IPS-15b (cell line): ENCODE results near the gene PRRC2A.
A peak's percentile ranks its signal among the peaks of the same experiment; 100 is the strongest.

ENCODE experiments used
- H3K27me3 ChIP-seq: one replicate; pipeline ENCODE4 v1.6.1; 2013; ENCODE audit warnings: low read length; ENCODE audit not compliant: control insufficient read depth, insufficient read depth
- H3K36me3 ChIP-seq: one replicate; pipeline ENCODE4 v1.6.1; 2013; ENCODE audit warnings: low read length; ENCODE audit not compliant: control insufficient read depth, insufficient read depth
- H3K4me1 ChIP-seq: one replicate; pipeline ENCODE4 v1.6.1; 2013; ENCODE audit warnings: mild to moderate bottlenecking, low read length; ENCODE audit not compliant: control insufficient read depth, insufficient read depth
- H3K4me3 ChIP-seq: one replicate; pipeline ENCODE4 v1.5.1; 2013; ENCODE audit warnings: low read depth, low read length
- H3K9ac ChIP-seq: one replicate; pipeline ENCODE4 v1.6.1; 2013; ENCODE audit warnings: low read depth, mild to moderate bottlenecking, low read length
- H3K9me3 ChIP-seq: one replicate; pipeline ENCODE4 v1.6.1; 2013; ENCODE audit warnings: mild to moderate bottlenecking, low read length; ENCODE audit not compliant: control insufficient read depth, insufficient read depth

The PRRC2A gene

DNA sequence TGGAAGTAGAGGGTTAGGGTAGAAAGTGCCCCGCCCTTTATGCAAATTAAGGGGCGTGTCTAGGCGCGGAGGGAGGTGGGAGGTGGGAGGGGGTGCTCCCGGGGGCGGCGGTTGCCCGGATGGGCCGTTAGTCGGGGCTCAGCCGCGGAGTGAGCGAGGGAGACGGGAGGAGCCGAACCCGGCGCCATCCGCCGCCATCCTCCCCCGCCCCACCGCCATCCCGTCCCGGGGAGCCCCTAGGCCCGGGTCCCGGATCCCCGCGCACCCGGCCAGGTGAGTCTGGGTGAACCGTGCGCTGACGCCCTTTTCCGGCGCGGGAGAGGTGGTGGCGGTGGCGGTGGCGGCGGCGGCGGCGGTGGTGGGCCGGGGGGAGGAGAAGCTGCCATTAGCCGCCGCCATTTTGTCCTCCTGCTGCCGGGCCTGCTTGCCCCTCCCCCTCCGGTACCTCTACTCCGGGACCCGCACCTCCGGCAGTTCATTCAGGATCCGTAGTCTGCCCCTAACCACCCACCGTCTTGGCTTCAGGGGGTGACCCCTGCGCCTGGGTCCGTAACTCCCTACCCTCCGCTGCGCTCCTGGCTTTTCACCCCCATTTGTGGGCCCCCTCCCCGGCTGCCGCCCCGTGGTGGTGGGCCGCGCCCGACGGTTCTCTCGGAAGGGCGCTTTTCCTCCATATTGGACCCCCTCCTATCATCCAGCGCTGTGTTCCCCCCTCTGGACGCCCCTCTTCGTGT, at the start of gene PRRC2A:
Gene PRRC2A (plus strand): TSS at position 130 of the 734 bp plus-strand sequence. CDS start 2,075 bp downstream, outside the sequence.
- H3K9me3 ChIP-seq = no peaks in the 10 kb centered on the region
- peaks cover 10% of the 10 kb centered on the region for H3K4me1 ChIP-seq
- peak within 1 kb of the TSS; percentile 93 for H3K4me3 ChIP-seq
- peak within 1 kb of the TSS; percentile 98 for H3K9ac ChIP-seq
- no peaks in the 10 kb centered on the region for H3K27me3 ChIP-seq
- peaks cover 33% of the 10 kb centered on the region for H3K36me3 ChIP-seq

DNA sequence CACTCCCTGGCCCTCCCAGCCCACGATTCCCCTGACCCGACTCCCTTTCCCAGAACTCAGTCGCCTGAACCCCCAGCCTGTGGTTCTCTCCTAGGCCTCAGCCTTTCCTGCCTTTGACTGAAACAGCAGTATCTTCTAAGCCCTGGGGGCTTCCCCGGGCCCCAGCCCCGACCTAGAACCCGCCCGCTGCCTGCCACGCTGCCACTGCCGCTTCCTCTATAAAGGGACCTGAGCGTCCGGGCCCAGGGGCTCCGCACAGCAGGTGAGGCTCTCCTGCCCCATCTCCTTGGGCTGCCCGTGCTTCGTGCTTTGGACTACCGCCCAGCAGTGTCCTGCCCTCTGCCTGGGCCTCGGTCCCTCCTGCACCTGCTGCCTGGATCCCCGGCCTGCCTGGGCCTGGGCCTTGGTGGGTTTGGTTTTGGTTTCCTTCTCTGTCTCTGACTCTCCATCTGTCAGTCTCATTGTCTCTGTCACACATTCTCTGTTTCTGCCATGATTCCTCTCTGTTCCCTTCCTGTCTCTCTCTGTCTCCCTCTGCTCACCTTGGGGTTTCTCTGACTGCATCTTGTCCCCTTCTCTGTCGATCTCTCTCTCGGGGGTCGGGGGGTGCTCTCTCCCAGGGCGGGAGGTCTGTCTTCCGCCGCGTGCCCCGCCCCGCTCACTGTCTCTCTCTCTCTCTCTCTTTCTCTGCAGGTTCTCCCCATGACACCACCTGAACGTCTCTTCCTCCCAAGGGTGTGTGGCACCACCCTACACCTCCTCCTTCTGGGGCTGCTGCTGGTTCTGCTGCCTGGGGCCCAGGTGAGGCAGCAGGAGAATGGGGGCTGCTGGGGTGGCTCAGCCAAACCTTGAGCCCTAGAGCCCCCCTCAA, 48.2 kb upstream of the PRRC2A start, which contains the start of gene LTA:
Gene LTA (plus strand): TSS at position 249 of the 871 bp plus-strand sequence. CDS start 454 bp downstream, at position 703.
- no peaks in the 10 kb centered on the region for H3K36me3 ChIP-seq
- H3K4me3 ChIP-seq = no peak within 1 kb of the TSS
- peaks cover 6% of the 10 kb centered on the region for H3K27me3 ChIP-seq
- H3K4me1 ChIP-seq = no peaks in the 10 kb centered on the region
- no peaks in the 10 kb centered on the region for H3K9me3 ChIP-seq
- H3K9ac ChIP-seq = no peak within 1 kb of the TSS

DNA sequence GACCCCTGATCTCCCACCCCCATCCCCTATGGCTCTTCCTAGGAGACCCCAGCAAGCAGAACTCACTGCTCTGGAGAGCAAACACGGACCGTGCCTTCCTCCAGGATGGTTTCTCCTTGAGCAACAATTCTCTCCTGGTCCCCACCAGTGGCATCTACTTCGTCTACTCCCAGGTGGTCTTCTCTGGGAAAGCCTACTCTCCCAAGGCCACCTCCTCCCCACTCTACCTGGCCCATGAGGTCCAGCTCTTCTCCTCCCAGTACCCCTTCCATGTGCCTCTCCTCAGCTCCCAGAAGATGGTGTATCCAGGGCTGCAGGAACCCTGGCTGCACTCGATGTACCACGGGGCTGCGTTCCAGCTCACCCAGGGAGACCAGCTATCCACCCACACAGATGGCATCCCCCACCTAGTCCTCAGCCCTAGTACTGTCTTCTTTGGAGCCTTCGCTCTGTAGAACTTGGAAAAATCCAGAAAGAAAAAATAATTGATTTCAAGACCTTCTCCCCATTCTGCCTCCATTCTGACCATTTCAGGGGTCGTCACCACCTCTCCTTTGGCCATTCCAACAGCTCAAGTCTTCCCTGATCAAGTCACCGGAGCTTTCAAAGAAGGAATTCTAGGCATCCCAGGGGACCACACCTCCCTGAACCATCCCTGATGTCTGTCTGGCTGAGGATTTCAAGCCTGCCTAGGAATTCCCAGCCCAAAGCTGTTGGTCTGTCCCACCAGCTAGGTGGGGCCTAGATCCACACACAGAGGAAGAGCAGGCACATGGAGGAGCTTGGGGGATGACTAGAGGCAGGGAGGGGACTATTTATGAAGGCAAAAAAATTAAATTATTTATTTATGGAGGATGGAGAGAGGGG, 47.0 kb upstream of the PRRC2A start:
- Histone ChIP-seq H3K4me1 (peaks cover 3% of the 10 kb centered on the region), H3K9me3 (no peaks in the 10 kb centered on the region), H3K9ac (no peak overlapping the region), H3K36me3 (no peaks in the 10 kb centered on the region), H3K4me3 (no peak overlapping the region), H3K27me3 (peaks cover 6% of the 10 kb centered on the region)

DNA sequence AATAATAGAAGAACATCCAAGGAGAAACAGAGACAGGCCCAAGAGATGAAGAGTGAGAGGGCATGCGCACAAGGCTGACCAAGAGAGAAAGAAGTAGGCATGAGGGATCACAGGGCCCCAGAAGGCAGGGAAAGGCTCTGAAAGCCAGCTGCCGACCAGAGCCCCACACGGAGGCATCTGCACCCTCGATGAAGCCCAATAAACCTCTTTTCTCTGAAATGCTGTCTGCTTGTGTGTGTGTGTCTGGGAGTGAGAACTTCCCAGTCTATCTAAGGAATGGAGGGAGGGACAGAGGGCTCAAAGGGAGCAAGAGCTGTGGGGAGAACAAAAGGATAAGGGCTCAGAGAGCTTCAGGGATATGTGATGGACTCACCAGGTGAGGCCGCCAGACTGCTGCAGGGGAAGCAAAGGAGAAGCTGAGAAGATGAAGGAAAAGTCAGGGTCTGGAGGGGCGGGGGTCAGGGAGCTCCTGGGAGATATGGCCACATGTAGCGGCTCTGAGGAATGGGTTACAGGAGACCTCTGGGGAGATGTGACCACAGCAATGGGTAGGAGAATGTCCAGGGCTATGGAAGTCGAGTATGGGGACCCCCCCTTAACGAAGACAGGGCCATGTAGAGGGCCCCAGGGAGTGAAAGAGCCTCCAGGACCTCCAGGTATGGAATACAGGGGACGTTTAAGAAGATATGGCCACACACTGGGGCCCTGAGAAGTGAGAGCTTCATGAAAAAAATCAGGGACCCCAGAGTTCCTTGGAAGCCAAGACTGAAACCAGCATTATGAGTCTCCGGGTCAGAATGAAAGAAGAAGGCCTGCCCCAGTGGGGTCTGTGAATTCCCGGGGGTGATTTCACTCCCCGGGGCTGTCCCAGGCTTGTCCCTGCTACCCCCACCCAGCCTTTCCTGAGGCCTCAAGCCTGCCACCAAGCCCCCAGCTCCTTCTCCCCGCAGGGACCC, 46.1 kb upstream of the PRRC2A start:
- no peak overlapping the region for H3K9ac ChIP-seq

DNA sequence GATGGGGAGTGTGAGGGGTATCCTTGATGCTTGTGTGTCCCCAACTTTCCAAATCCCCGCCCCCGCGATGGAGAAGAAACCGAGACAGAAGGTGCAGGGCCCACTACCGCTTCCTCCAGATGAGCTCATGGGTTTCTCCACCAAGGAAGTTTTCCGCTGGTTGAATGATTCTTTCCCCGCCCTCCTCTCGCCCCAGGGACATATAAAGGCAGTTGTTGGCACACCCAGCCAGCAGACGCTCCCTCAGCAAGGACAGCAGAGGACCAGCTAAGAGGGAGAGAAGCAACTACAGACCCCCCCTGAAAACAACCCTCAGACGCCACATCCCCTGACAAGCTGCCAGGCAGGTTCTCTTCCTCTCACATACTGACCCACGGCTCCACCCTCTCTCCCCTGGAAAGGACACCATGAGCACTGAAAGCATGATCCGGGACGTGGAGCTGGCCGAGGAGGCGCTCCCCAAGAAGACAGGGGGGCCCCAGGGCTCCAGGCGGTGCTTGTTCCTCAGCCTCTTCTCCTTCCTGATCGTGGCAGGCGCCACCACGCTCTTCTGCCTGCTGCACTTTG, 45.1 kb upstream of the PRRC2A start, which contains the start of gene TNF:
Gene TNF (plus strand): TSS at position 231 of the 567 bp plus-strand sequence. CDS start 177 bp downstream, at position 408.
- no peak within 1 kb of the TSS for H3K9ac ChIP-seq
- peaks cover 14% of the 10 kb centered on the region for H3K27me3 ChIP-seq
- peaks cover 8% of the 10 kb centered on the region for H3K4me1 ChIP-seq
- H3K4me3 ChIP-seq = no peak within 1 kb of the TSS
- H3K9me3 ChIP-seq = no peaks in the 10 kb centered on the region
- H3K36me3 ChIP-seq = no peaks in the 10 kb centered on the region

More for the DNA sequence above, 46.1 kb upstream of the PRRC2A start:
- Histone ChIP-seq H3K36me3 (no peaks in the 10 kb centered on the region), H3K4me1 (peaks cover 3% of the 10 kb centered on the region), H3K4me3 (no peak overlapping the region), H3K9me3 (no peaks in the 10 kb centered on the region), H3K27me3 (peaks cover 6% of the 10 kb centered on the region)

DNA sequence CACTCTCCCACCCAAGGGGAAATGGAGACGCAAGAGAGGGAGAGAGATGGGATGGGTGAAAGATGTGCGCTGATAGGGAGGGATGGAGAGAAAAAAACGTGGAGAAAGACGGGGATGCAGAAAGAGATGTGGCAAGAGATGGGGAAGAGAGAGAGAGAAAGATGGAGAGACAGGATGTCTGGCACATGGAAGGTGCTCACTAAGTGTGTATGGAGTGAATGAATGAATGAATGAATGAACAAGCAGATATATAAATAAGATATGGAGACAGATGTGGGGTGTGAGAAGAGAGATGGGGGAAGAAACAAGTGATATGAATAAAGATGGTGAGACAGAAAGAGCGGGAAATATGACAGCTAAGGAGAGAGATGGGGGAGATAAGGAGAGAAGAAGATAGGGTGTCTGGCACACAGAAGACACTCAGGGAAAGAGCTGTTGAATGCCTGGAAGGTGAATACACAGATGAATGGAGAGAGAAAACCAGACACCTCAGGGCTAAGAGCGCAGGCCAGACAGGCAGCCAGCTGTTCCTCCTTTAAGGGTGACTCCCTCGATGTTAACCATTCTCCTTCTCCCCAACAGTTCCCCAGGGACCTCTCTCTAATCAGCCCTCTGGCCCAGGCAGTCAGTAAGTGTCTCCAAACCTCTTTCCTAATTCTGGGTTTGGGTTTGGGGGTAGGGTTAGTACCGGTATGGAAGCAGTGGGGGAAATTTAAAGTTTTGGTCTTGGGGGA, 44.4 kb upstream of the PRRC2A start:
- H3K36me3 ChIP-seq = no peaks in the 10 kb centered on the region
- H3K9me3 ChIP-seq = no peaks in the 10 kb centered on the region
- no peak overlapping the region for H3K9ac ChIP-seq
- H3K27me3 ChIP-seq = peaks cover 16% of the 10 kb centered on the region
- no peak overlapping the region for H3K4me3 ChIP-seq
- peaks cover 8% of the 10 kb centered on the region for H3K4me1 ChIP-seq

DNA sequence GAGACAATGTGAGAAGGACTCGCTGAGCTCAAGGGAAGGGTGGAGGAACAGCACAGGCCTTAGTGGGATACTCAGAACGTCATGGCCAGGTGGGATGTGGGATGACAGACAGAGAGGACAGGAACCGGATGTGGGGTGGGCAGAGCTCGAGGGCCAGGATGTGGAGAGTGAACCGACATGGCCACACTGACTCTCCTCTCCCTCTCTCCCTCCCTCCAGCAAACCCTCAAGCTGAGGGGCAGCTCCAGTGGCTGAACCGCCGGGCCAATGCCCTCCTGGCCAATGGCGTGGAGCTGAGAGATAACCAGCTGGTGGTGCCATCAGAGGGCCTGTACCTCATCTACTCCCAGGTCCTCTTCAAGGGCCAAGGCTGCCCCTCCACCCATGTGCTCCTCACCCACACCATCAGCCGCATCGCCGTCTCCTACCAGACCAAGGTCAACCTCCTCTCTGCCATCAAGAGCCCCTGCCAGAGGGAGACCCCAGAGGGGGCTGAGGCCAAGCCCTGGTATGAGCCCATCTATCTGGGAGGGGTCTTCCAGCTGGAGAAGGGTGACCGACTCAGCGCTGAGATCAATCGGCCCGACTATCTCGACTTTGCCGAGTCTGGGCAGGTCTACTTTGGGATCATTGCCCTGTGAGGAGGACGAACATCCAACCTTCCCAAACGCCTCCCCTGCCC, 43.5 kb upstream of the PRRC2A start:
- peaks cover 12% of the 10 kb centered on the region for H3K4me1 ChIP-seq
- H3K4me3 ChIP-seq = no peak overlapping the region
- peaks cover 21% of the 10 kb centered on the region for H3K27me3 ChIP-seq
- no peaks in the 10 kb centered on the region for H3K36me3 ChIP-seq
- no peaks in the 10 kb centered on the region for H3K9me3 ChIP-seq
- H3K9ac ChIP-seq = no peak overlapping the region

DNA sequence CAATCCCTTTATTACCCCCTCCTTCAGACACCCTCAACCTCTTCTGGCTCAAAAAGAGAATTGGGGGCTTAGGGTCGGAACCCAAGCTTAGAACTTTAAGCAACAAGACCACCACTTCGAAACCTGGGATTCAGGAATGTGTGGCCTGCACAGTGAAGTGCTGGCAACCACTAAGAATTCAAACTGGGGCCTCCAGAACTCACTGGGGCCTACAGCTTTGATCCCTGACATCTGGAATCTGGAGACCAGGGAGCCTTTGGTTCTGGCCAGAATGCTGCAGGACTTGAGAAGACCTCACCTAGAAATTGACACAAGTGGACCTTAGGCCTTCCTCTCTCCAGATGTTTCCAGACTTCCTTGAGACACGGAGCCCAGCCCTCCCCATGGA, 42.9 kb upstream of the PRRC2A start:
- H3K36me3 ChIP-seq = no peaks in the 10 kb centered on the region
- no peaks in the 10 kb centered on the region for H3K9me3 ChIP-seq
- no peak overlapping the region for H3K4me3 ChIP-seq
- H3K9ac ChIP-seq = no peak overlapping the region
- H3K27me3 ChIP-seq = peaks cover 21% of the 10 kb centered on the region
- peaks cover 13% of the 10 kb centered on the region for H3K4me1 ChIP-seq

DNA sequence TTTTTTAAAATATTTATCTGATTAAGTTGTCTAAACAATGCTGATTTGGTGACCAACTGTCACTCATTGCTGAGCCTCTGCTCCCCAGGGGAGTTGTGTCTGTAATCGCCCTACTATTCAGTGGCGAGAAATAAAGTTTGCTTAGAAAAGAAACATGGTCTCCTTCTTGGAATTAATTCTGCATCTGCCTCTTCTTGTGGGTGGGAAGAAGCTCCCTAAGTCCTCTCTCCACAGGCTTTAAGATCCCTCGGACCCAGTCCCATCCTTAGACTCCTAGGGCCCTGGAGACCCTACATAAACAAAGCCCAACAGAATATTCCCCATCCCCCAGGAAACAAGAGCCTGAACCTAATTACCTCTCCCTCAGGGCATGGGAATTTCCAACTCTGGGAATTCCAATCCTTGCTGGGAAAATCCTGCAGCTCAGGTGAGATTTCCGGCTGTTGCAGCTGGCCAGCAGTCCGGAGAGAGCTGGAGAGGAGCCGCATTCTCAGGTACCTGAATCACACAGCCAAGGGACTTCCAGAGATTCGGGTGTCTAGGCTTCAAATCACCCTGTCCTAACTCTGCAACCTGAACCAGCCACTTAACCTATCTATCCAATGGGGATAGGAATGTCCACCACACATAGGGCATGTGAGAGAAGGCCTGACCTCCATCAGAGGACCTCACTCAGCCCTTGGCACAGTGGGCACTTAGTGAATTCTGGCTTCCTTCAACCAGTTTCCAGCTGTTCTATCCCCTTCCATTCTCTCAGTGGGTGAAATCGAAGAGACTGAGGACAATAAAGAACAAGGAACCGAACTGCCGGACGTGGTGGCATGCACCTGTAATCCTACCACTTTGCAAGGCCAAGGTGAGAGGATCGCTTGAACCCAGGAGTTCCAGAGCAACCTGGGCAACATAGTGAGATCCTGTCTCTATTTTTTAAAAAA, 42.1 kb upstream of the PRRC2A start:
- Histone ChIP-seq H3K9ac (no peak overlapping the region), H3K4me3 (no peak overlapping the region), H3K9me3 (no peaks in the 10 kb centered on the region), H3K36me3 (no peaks in the 10 kb centered on the region), H3K27me3 (peaks cover 21% of the 10 kb centered on the region), H3K4me1 (peaks cover 13% of the 10 kb centered on the region)
